Naive thymus-derived CD4-positive, alpha-beta T cell (primary cell): Measurements from ENCODE around the gene PNMT. TPM values are rescaled to one million over a fixed set of nuclear protein-coding genes. Genes with fewer than 3 reads are reported as not detected.
A peak's percentile ranks its signal among the peaks of the same experiment; 100 is the strongest.

ENCODE experiments used
- ATAC-seq: fragments of 150-1000 bp; cut with Tn5 transposase; 2 replicates; pipeline ENCODE4 v1.10.0; 2021; ENCODE audit warnings: mild to moderate bottlenecking, moderate library complexity
- CTCF ChIA-PET: fragments of 350-600 bp; sonication (Branson Sonifier 250); formaldehyde crosslinking; loops from one replicate; lab custom pipeline; 2021; ENCODE audit warnings: antibody characterized with exemption; lab: Charles Lee
- POLR2A ChIA-PET: fragments of 350-600 bp; sonication (Branson Sonifier 250); formaldehyde crosslinking; loops from one replicate; lab custom pipeline; 2021; ENCODE audit warnings: antibody characterized with exemption, inconsistent platforms; lab: Charles Lee
- DNase-seq, 9 donors: peaks; one replicate each; pipeline versions ENCODE4 v3.0.0 to v3.0.0-alpha.2; 2020 to 2022; ENCODE audit warnings: mixed read lengths in 1 of 9
- H3K27ac ChIP-seq: one replicate; pipeline ENCODE4 v1.7.0; 2013; ENCODE audit warnings: mild to moderate bottlenecking, low read depth, low read length, moderate library complexity
- H3K27me3 ChIP-seq, 2 donors: one replicate each; pipeline ENCODE4 v1.7.0; 2013; ENCODE audit warnings: low read length in 2 of 2, mild to moderate bottlenecking in 2 of 2, moderate library complexity in 2 of 2; ENCODE audit not compliant: control insufficient read depth in 2 of 2, insufficient read depth in 2 of 2
- H3K36me3 ChIP-seq, 3 experiments: 1 replicate in 2 of 3; 2 replicates in 1 of 3; pipeline ENCODE4 v1.7.0; 2013; ENCODE audit warnings: low read length in 3 of 3, mild to moderate bottlenecking in 3 of 3, moderate library complexity in 1 of 3; ENCODE audit not compliant: insufficient read depth in 3 of 3, control insufficient read depth in 2 of 3
- H3K4me1 ChIP-seq, 2 donors: one replicate each; pipeline ENCODE4 v1.7.0; 2013; ENCODE audit warnings: low read length in 2 of 2, mild to moderate bottlenecking in 2 of 2, moderate library complexity in 1 of 2; ENCODE audit not compliant: control insufficient read depth in 2 of 2, insufficient read depth in 2 of 2
- H3K4me3 ChIP-seq: 2 replicates; pipeline ENCODE4 v1.7.0; 2013; ENCODE audit warnings: mild to moderate bottlenecking, low read length
- H3K9me3 ChIP-seq, 3 experiments: 1 replicate in 2 of 3; 2 replicates in 1 of 3; pipeline ENCODE4 v1.7.0; 2013; ENCODE audit warnings: low read length in 3 of 3; ENCODE audit not compliant: control insufficient read depth in 2 of 3
- H3K27ac Mint-ChIP-seq, 9 donors: one replicate each; pipeline ENCODE4 v1.8.0; 2020 to 2022; ENCODE audit warnings: mixed read lengths in 9 of 9, mild to moderate bottlenecking in 8 of 9, moderate library complexity in 5 of 9, inconsistent platforms in 2 of 9
- H3K27me3 Mint-ChIP-seq, 5 donors: one replicate each; pipeline ENCODE4 v1.8.0; 2021 to 2022; ENCODE audit warnings: mixed read lengths in 5 of 5, mild to moderate bottlenecking in 1 of 5
- H3K36me3 Mint-ChIP-seq, 5 donors: one replicate each; pipeline ENCODE4 v1.8.0; 2020 to 2022; ENCODE audit warnings: mixed read lengths in 5 of 5, mild to moderate bottlenecking in 3 of 5, inconsistent platforms in 1 of 5
- H3K4me1 Mint-ChIP-seq, 7 donors: one replicate each; pipeline ENCODE4 v1.8.0; 2020 to 2022; ENCODE audit warnings: mixed read lengths in 7 of 7, mild to moderate bottlenecking in 3 of 7, inconsistent platforms in 1 of 7
- H3K4me3 Mint-ChIP-seq, 10 donors: one replicate each; pipeline ENCODE4 v1.8.0; 2020 to 2022; ENCODE audit warnings: mild to moderate bottlenecking in 10 of 10, mixed read lengths in 10 of 10, moderate library complexity in 6 of 10, inconsistent platforms in 2 of 10
- H3K9me3 Mint-ChIP-seq, 11 donors: one replicate each; pipeline ENCODE4 v1.8.0; 2020 to 2022; ENCODE audit warnings: mixed read lengths in 11 of 11, mild to moderate bottlenecking in 4 of 11, inconsistent platforms in 1 of 11, moderate library complexity in 1 of 11
- intact Hi-C, 2 donors: fragments of 100-400 bp; cut with micrococcal nuclease; formaldehyde crosslinking; loops; one replicate each; pipeline ENCODE4 v1.15.1; 2023
- polyA plus RNA-seq, 2 donors: library from polyadenylated mRNA; unstranded; fragments of 300-500 nt; fragmentation: Illumina TruSeq; gene quantifications; one replicate each; pipeline ENCODE4 v1.2.3, GENCODE V29; 2021
- total RNA-seq, 6 experiments: library from RNA in 5 of 6; stranded (reverse) in 5 of 6; gene quantifications; 1 replicate in 5 of 6; 2 replicates in 1 of 6; pipeline ENCODE4 v1.2.3 and lab custom pipeline; 2021 to 2026

PNMT gene
- under 1 TPM in 4 of 5 experiments, not detected in 1; 0.42 to 0.89 (median 0.50) TPM for total RNA-seq
- polyA plus RNA-seq: under 1 TPM; 0.36 to 0.48 TPM
- total RNA-seq (lab: John Stamatoyannopoulos, UW): not detected

- Histone ChIP-seq H3K27me3 (no peaks in the 10 kb centered on the region), H3K27ac (peak within 1 kb of the TSS; percentile 51), H3K36me3 (peaks cover 0 to under 1% (median 0%) of the 10 kb centered on the region in 3 experiments), H3K9me3 (no peaks in the 10 kb centered on the region), H3K4me1 (peaks cover 4 to 13% of the 10 kb centered on the region in 2 donors), H3K4me3 (peak within 1 kb of the TSS; percentile 50)
- ATAC-seq: peak; percentile 83
- Mint-ChIP-seq H3K36me3 (peaks cover 0 to 4% (median 0%) of the 10 kb centered on the region in 5 donors), H3K9me3 (no peaks in the 10 kb centered on the region), H3K4me3 (peak within 1 kb of the TSS; percentile 50 to 83 (median 68)), H3K27ac (peak within 1 kb of the TSS in 1 of 9 donors; percentile 26), H3K27me3 (peaks cover 0 to 48% (median 5%) of the 10 kb centered on the region in 5 donors), H3K4me1 (peaks cover 5 to 23% (median 14%) of the 10 kb centered on the region in 7 donors)
- intact Hi-C loops: loop anchor here (1.0 to 5.0 kb wide), 5 partner anchors 11 to 46 kb away; no protein-coding TSS in a partner anchor
- ChIA-PET POLR2A (interaction anchor here (0.9 to 2.8 kb wide), 9 partner anchors 10 to 49 kb away, joined by 3 to 13 read pairs (median 6); partner anchors contain the start of gene PGAP3), CTCF (interaction anchor here (0.8 to 2.4 kb wide), 11 partner anchors 10 to 49 kb away, joined by 3 to 30 read pairs (median 5); no protein-coding TSS in a partner anchor)
- peak; percentile 44 to 76 (median 63) for DNase-seq
Observed at GRCh38 chr17:39667945-39668924, at the start of gene PNMT. TSS of gene PNMT (plus strand) at chr17:39668453. CDS start at chr17:39668476, 23 bp downstream.

GRCh38 chr17:39618956-39619785 is 49.1 kb upstream of the PNMT start:
- ATAC-seq (no peak), DNase-seq (no peak)
- peak overlapping the region in 2 of 9 donors; percentile 38 to 41 for H3K27ac Mint-ChIP-seq
- peaks cover 0 to 4% of the 10 kb centered on the region in 2 donors for H3K27me3 ChIP-seq
- peaks cover 0 to 1% (median 0%) of the 10 kb centered on the region in 5 donors for H3K36me3 Mint-ChIP-seq
- H3K27ac ChIP-seq: no peak overlapping the region
- H3K4me1 Mint-ChIP-seq: peaks cover 5 to 32% (median 17%) of the 10 kb centered on the region in 7 donors
- no peaks in the 10 kb centered on the region for H3K9me3 Mint-ChIP-seq
- peak overlapping the region in 8 of 10 donors; percentile 23 to 87 (median 66) for H3K4me3 Mint-ChIP-seq
- peaks cover 12 to 20% of the 10 kb centered on the region in 2 donors for H3K4me1 ChIP-seq
- H3K27me3 Mint-ChIP-seq: peaks cover 0 to 69% (median 0%) of the 10 kb centered on the region in 5 donors
- H3K9me3 ChIP-seq: no peaks in the 10 kb centered on the region
- no peaks in the 10 kb centered on the region for H3K36me3 ChIP-seq
- intact Hi-C loops: loop anchor here in 1 of 2 donors (1.0 kb wide), 3 partner anchors 111 to 361 kb away; partner anchors contain the start of genes IKZF3, MIEN1 and PSMD3
- POLR2A ChIA-PET: interaction anchor here (0.7 to 2.1 kb wide), 5 partner anchors 49 to 307 kb away, joined by 3 to 6 read pairs (median 4); partner anchors contain the start of genes IKZF3 and PNMT
- CTCF ChIA-PET: interaction anchor here (0.7 to 8.9 kb wide), 6 partner anchors 9 to 321 kb away, joined by 3 to 104 read pairs (median 4); partner anchors contain the start of genes PNMT and STARD3
- peak overlapping the region; percentile 52 for H3K4me3 ChIP-seq

- peaks cover 0 to 4% of the 10 kb centered on the region in 2 donors for H3K27me3 ChIP-seq
- peaks cover 0 to 69% (median 1%) of the 10 kb centered on the region in 5 donors for H3K27me3 Mint-ChIP-seq
- no peak overlapping the region for H3K27ac Mint-ChIP-seq
- H3K36me3 ChIP-seq: no peaks in the 10 kb centered on the region
- no peak overlapping the region for H3K4me3 ChIP-seq
- peaks cover 12 to 20% of the 10 kb centered on the region in 2 donors for H3K4me1 ChIP-seq
- no peaks in the 10 kb centered on the region for H3K9me3 Mint-ChIP-seq
- H3K27ac ChIP-seq: no peak overlapping the region
- H3K4me1 Mint-ChIP-seq: peaks cover 9 to 32% (median 18%) of the 10 kb centered on the region in 7 donors
- H3K36me3 Mint-ChIP-seq: peaks cover 0 to 1% (median 0%) of the 10 kb centered on the region in 5 donors
- no peak for ATAC-seq
- no peaks in the 10 kb centered on the region for H3K9me3 ChIP-seq
- POLR2A ChIA-PET: interaction anchor here (0.7 to 2.1 kb wide), 4 partner anchors 49 to 744 kb away, joined by 3 to 6 read pairs (median 5); partner anchors contain the start of genes IKZF3 and PNMT
- H3K4me3 Mint-ChIP-seq: peak overlapping the region in 1 of 10 donors; percentile 23
- intact Hi-C loops: loop anchor here in 1 of 2 donors (5.0 kb wide), 2 partner anchors 48 to 343 kb away; partner anchors contain the start of genes GSDMA, PNMT and TCAP
- DNase-seq: no peak
- CTCF ChIA-PET: interaction anchor here (0.8 to 8.9 kb wide), 6 partner anchors 8 to 320 kb away, joined by 3 to 104 read pairs (median 4); partner anchors contain the start of gene STARD3
Observed at GRCh38 chr17:39619786-39620101, 48.5 kb upstream of the PNMT start.

GRCh38 chr17:39621523-39622379 is 46.5 kb upstream of the PNMT start:
- H3K36me3 Mint-ChIP-seq: peaks cover 0 to 1% (median 0%) of the 10 kb centered on the region in 5 donors
- DNase-seq (peak; percentile 74 to 95 (median 86)), ATAC-seq (peak; percentile 94)
- peaks cover 0 to 1% (median 0%) of the 10 kb centered on the region in 11 donors for H3K9me3 Mint-ChIP-seq
- intact Hi-C loops: loop anchor here (1.0 to 5.0 kb wide), 16 partner anchors 13 to 359 kb away; partner anchors contain the start of genes IKZF3 (in 2 of the 2), MIEN1 (in 2 of the 2), PNMT (in 2 of the 2) and PSMD3 (in 2 of the 2)
- Histone ChIP-seq H3K9me3 (no peaks in the 10 kb centered on the region), H3K4me1 (peaks cover 12 to 26% of the 10 kb centered on the region in 2 donors), H3K36me3 (no peaks in the 10 kb centered on the region), H3K27ac (no peak overlapping the region), H3K4me3 (peak overlapping the region; percentile 41), H3K27me3 (peaks cover 3 to 7% of the 10 kb centered on the region in 2 donors)
- peaks cover 5 to 69% (median 18%) of the 10 kb centered on the region in 5 donors for H3K27me3 Mint-ChIP-seq
- peak overlapping the region in 4 of 9 donors; percentile 10 to 74 (median 66) for H3K27ac Mint-ChIP-seq
- H3K4me3 Mint-ChIP-seq: peak overlapping the region in 8 of 10 donors; percentile 34 to 82 (median 58)
- CTCF ChIA-PET: interaction anchor here (0.5 to 8.9 kb wide), 35 partner anchors 14 to 491 kb away, joined by 3 to 104 read pairs (median 4); partner anchors contain the start of genes MIEN1, PNMT, STARD3 and TCAP
- POLR2A ChIA-PET: interaction anchor here (0.7 to 2.0 kb wide), 9 partner anchors 9 to 243 kb away, joined by 3 to 8 read pairs (median 5); partner anchors contain the start of genes IKZF3, MIEN1 and PNMT
- H3K4me1 Mint-ChIP-seq: peaks cover 15 to 38% (median 24%) of the 10 kb centered on the region in 7 donors
